GM23338 (cell line): ENCODE data around the gene ADGRL1. TPM values are rescaled to one million over a fixed set of nuclear protein-coding genes. Genes with fewer than 3 reads are reported as not detected.

Experiments
- ATAC-seq: fragments of 200-7000 bp; cut with Tn5 transposase; 3 replicates; pipeline ENCODE4 v1.9.1; 2020
- DNase-seq: peaks from one replicate; pipeline ENCODE4 v3.0.0-alpha.2; 2015; ENCODE audit warnings: low spot score
- H2AFZ ChIP-seq: fragments of 200-600 bp; sonication (generic); 2 replicates; pipeline ENCODE4 v1.8.0; 2016; ENCODE audit warnings: antibody characterized with exemption, mild to moderate bottlenecking, moderate library complexity
- H3F3A ChIP-seq: fragments of 200-600 bp; sonication (generic); replicated peaks from 2 replicates; pipeline ENCODE4 v1.8.0; 2017; ENCODE audit warnings: antibody characterized with exemption, mixed run types, low read depth
- H3K27ac ChIP-seq: fragments of 200-600 bp; sonication (generic); 2 replicates; pipeline ENCODE4 v1.6.1; 2016; ENCODE audit warnings: low read depth
- H3K27me3 ChIP-seq: fragments of 200-600 bp; sonication (generic); 2 replicates; pipeline ENCODE4 v1.8.0; 2016; ENCODE audit warnings: mild to moderate bottlenecking, mixed run types, moderate library complexity; ENCODE audit not compliant: insufficient read depth
- H3K36me3 ChIP-seq: fragments of 200-600 bp; sonication (generic); 2 replicates; pipeline ENCODE4 v1.8.0; 2016; ENCODE audit warnings: mild to moderate bottlenecking; ENCODE audit not compliant: insufficient read depth
- H3K4me1 ChIP-seq: fragments of 200-600 bp; sonication (generic); 2 replicates; pipeline ENCODE4 v1.8.0; 2016; ENCODE audit warnings: mild to moderate bottlenecking, moderate library complexity; ENCODE audit not compliant: insufficient read depth
- H3K4me2 ChIP-seq: fragments of 200-600 bp; sonication (generic); 2 replicates; pipeline ENCODE4 v1.7.1; 2017; ENCODE audit warnings: mixed run types
- H3K4me3 ChIP-seq: fragments of 200-600 bp; sonication (generic); 2 replicates; pipeline ENCODE4 v1.6.1; 2016; ENCODE audit warnings: mixed run types
- H3K79me2 ChIP-seq: fragments of 200-600 bp; sonication (generic); replicated peaks from 2 replicates; pipeline ENCODE4 v1.8.0; 2017; ENCODE audit warnings: mild to moderate bottlenecking; ENCODE audit not compliant: insufficient read depth
- H3K9me2 ChIP-seq: fragments of 200-600 bp; sonication (generic); 2 replicates; pipeline ENCODE4 v1.8.0; 2017; ENCODE audit not compliant: insufficient read depth
- H4K20me1 ChIP-seq: fragments of 200-600 bp; sonication (generic); replicated peaks from 2 replicates; pipeline ENCODE4 v1.8.0; 2017; ENCODE audit warnings: mild to moderate bottlenecking; ENCODE audit not compliant: insufficient read depth
- H3K27ac Mint-ChIP-seq: 2 replicates; pipeline ENCODE4 v1.8.0; 2020; ENCODE audit warnings: inconsistent platforms, mild to moderate bottlenecking, moderate library complexity, mixed read lengths
- H3K27me3 Mint-ChIP-seq: 3 replicates; pipeline ENCODE4 v1.8.0; 2022; ENCODE audit warnings: low read depth, mild to moderate bottlenecking, moderate library complexity, mixed read lengths, inconsistent platforms; ENCODE audit not compliant: insufficient read depth, poor library complexity
- H3K36me3 Mint-ChIP-seq: 3 replicates; pipeline ENCODE4 v1.8.0; 2021; ENCODE audit warnings: low read depth, mild to moderate bottlenecking, inconsistent platforms, moderate library complexity, mixed read lengths
- H3K4me1 Mint-ChIP-seq: 3 replicates; pipeline ENCODE4 v1.8.0; 2020; ENCODE audit warnings: mild to moderate bottlenecking, inconsistent platforms, mixed read lengths
- H3K4me3 Mint-ChIP-seq: 3 replicates; pipeline ENCODE4 v1.8.0; 2021; ENCODE audit warnings: moderate library complexity, mild to moderate bottlenecking, inconsistent platforms, mixed read lengths
- H3K9me3 Mint-ChIP-seq: 3 replicates; pipeline ENCODE4 v1.8.0; 2020; ENCODE audit warnings: moderate library complexity, mild to moderate bottlenecking, inconsistent platforms, mixed read lengths
- CREB1 ChIP-seq: fragments of 250-450 bp; sonication (Bioruptor Pico); IDR thresholded peaks from 2 replicates; pipeline ENCODE4 v1.5.0; 2020; ENCODE audit warnings: low read depth, mild to moderate bottlenecking, moderate library complexity
- EZH2 ChIP-seq: fragments of 200-600 bp; sonication (generic); IDR thresholded peaks from one replicate; pipeline ENCODE4 v1.8.0; 2017; ENCODE audit warnings: antibody characterized with exemption, mild to moderate bottlenecking, low read depth; ENCODE audit not compliant: unreplicated experiment
- EZH2phosphoT487 ChIP-seq: fragments of 200-600 bp; sonication (generic); IDR thresholded peaks from one replicate; pipeline ENCODE4 v1.8.1; 2018; ENCODE audit warnings: antibody characterized with exemption; ENCODE audit not compliant: unreplicated experiment
- JUNB ChIP-seq: IDR thresholded peaks from one replicate; pipeline ENCODE4 v1.6.1; 2016; ENCODE audit warnings: antibody characterized with exemption; ENCODE audit not compliant: unreplicated experiment
- NANOG ChIP-seq: IDR thresholded peaks from 2 replicates; pipeline ENCODE4 v1.6.1; 2016; ENCODE audit warnings: antibody characterized with exemption, borderline replicate concordance
- POLR2AphosphoS5 ChIP-seq: IDR thresholded peaks from 2 replicates; pipeline ENCODE4 v1.6.1; 2016; ENCODE audit warnings: antibody characterized with exemption, low read depth
- polyA plus RNA-seq: library from polyadenylated mRNA; unstranded; fragments of >200 nt; fragmentation: Nextera tagmentation; extraction: Ambion mirVana; gene quantifications from 2 replicates; pipeline ENCODE4 v1.2.1, GENCODE V29; 2016
- total RNA-seq: library from RNA; depleted of rRNA; stranded (reverse); fragments of >200 nt; shearing (Covaris generic); gene quantifications from 2 replicates; pipeline ENCODE4 v1.2.3, GENCODE V29; 2014
- TF ChIP-seq, protein P1 (sequence below), 2 experiments: fragments of 200-600 bp in 1 of 2; sonication (generic) in 1 of 2; conservative IDR thresholded peaks; 2 replicates each; pipeline versions ENCODE4 v1.5.1 to v1.6.1; 2016 to 2017; ENCODE audit warnings: antibody characterized with exemption in 2 of 2, low read depth in 2 of 2, mild to moderate bottlenecking in 2 of 2, moderate library complexity in 1 of 2
- TF ChIP-seq, protein P2 (sequence below): fragments of 250-450 bp; sonication (Bioruptor Pico); IDR thresholded peaks from 2 replicates; pipeline ENCODE4 v1.5.0; 2020; ENCODE audit warnings: mild to moderate bottlenecking, moderate library complexity
- TF ChIP-seq, protein P3 (sequence below): IDR thresholded peaks from 2 replicates; pipeline ENCODE4 v1.6.1; 2016; ENCODE audit warnings: antibody characterized with exemption

Gene ADGRL1
- total and polyA plus RNA-seq, 2 experiments from 2014 or later: 20.6 to 100 TPM

DNA sequence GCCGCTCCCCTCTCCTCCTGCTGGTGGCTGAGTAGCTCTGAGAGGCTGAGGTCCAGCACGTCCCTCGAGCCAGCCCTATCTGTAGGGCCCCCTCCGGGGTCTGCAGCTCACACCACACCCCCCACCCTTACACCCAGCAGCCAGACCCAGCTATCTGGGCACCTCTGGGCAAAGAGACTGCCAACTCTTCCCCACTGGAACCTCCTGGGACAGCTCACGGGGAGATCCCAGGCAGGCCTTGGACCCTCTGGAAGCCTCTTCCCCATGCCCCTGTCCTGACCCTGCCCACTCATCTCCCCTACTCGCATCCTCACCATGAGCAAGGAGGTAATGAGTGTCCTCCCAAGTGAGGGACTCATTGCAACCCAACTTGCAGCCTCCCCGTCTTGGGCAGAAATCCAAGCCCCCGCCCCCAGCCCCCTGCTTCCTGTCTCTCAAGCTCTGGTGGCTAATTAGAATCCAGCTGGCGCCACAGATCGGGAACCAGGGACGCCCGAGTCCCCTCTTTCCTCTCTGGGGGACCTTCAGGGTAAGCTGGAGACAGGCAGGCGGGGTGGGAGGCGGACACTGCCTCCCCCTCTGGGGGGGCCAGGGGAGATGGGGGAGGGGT is 22.1 kb downstream of the ADGRL1 start:
- no peaks in the 10 kb centered on the region for H3F3A ChIP-seq
- H3K79me2 ChIP-seq: peaks cover 33% of the 10 kb centered on the region
- Mint-ChIP-seq H3K9me3 (no peaks in the 10 kb centered on the region), H3K4me3 (no peak overlapping the region), H3K4me1 (peaks cover 6% of the 10 kb centered on the region; the same call in 1 of the 3 replicates), H3K27me3 (peaks cover 10% of the 10 kb centered on the region), H3K27ac (no peak overlapping the region), H3K36me3 (0 out of 3 replicates have a peak, but pooled peaks cover 7% of the 10 kb centered on the region)
- no peaks in the 10 kb centered on the region for H3K4me1 ChIP-seq
- no peaks in the 10 kb centered on the region for H3K27me3 ChIP-seq
- no peak overlapping the region for H3K4me2 ChIP-seq
- no peaks in the 10 kb centered on the region for H3K36me3 ChIP-seq
- no peaks in the 10 kb centered on the region for H3K9me2 ChIP-seq
- no peak for TF ChIP-seq JUNB
- TF ChIP-seq CREB1 (CRISPR knock-in tag): no peak
- no peak for TF ChIP-seq EZH2
- no peak for TF ChIP-seq POLR2AphosphoS5
- TF ChIP-seq, protein P1, sequence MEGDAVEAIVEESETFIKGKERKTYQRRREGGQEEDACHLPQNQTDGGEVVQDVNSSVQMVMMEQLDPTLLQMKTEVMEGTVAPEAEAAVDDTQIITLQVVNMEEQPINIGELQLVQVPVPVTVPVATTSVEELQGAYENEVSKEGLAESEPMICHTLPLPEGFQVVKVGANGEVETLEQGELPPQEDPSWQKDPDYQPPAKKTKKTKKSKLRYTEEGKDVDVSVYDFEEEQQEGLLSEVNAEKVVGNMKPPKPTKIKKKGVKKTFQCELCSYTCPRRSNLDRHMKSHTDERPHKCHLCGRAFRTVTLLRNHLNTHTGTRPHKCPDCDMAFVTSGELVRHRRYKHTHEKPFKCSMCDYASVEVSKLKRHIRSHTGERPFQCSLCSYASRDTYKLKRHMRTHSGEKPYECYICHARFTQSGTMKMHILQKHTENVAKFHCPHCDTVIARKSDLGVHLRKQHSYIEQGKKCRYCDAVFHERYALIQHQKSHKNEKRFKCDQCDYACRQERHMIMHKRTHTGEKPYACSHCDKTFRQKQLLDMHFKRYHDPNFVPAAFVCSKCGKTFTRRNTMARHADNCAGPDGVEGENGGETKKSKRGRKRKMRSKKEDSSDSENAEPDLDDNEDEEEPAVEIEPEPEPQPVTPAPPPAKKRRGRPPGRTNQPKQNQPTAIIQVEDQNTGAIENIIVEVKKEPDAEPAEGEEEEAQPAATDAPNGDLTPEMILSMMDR (conservative IDR thresholded peaks at IDR 0.05; ENCODE audit: low read depth in 2 of 2): no peak
- TF ChIP-seq EZH2phosphoT487: no peak
- no peak for TF ChIP-seq NANOG
- TF ChIP-seq, protein P2, sequence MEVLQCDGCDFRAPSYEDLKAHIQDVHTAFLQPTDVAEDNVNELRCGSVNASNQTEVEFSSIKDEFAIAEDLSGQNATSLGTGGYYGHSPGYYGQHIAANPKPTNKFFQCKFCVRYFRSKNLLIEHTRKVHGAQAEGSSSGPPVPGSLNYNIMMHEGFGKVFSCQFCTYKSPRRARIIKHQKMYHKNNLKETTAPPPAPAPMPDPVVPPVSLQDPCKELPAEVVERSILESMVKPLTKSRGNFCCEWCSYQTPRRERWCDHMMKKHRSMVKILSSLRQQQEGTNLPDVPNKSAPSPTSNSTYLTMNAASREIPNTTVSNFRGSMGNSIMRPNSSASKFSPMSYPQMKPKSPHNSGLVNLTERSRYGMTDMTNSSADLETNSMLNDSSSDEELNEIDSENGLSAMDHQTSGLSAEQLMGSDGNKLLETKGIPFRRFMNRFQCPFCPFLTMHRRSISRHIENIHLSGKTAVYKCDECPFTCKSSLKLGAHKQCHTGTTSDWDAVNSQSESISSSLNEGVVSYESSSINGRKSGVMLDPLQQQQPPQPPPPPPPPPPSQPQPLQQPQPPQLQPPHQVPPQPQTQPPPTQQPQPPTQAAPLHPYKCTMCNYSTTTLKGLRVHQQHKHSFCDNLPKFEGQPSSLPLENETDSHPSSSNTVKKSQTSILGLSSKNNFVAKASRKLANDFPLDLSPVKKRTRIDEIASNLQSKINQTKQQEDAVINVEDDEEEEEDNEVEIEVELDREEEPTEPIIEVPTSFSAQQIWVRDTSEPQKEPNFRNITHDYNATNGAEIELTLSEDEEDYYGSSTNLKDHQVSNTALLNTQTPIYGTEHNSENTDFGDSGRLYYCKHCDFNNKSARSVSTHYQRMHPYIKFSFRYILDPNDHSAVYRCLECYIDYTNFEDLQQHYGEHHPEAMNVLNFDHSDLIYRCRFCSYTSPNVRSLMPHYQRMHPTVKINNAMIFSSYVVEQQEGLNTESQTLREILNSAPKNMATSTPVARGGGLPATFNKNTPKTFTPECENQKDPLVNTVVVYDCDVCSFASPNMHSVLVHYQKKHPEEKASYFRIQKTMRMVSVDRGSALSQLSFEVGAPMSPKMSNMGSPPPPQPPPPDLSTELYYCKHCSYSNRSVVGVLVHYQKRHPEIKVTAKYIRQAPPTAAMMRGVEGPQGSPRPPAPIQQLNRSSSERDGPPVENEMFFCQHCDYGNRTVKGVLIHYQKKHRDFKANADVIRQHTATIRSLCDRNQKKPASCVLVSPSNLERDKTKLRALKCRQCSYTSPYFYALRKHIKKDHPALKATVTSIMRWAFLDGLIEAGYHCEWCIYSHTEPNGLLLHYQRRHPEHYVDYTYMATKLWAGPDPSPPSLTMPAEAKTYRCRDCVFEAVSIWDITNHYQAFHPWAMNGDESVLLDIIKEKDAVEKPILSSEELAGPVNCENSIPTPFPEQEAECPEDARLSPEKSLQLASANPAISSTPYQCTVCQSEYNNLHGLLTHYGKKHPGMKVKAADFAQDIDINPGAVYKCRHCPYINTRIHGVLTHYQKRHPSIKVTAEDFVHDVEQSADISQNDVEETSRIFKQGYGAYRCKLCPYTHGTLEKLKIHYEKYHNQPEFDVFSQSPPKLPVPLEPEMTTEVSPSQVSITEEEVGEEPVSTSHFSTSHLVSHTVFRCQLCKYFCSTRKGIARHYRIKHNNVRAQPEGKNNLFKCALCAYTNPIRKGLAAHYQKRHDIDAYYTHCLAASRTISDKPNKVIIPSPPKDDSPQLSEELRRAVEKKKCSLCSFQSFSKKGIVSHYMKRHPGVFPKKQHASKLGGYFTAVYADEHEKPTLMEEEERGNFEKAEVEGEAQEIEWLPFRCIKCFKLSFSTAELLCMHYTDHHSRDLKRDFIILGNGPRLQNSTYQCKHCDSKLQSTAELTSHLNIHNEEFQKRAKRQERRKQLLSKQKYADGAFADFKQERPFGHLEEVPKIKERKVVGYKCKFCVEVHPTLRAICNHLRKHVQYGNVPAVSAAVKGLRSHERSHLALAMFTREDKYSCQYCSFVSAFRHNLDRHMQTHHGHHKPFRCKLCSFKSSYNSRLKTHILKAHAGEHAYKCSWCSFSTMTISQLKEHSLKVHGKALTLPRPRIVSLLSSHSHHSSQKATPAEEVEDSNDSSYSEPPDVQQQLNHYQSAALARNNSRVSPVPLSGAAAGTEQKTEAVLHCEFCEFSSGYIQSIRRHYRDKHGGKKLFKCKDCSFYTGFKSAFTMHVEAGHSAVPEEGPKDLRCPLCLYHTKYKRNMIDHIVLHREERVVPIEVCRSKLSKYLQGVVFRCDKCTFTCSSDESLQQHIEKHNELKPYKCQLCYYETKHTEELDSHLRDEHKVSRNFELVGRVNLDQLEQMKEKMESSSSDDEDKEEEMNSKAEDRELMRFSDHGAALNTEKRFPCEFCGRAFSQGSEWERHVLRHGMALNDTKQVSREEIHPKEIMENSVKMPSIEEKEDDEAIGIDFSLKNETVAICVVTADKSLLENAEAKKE (CRISPR knock-in tag): no peak
- TF ChIP-seq, protein P3, sequence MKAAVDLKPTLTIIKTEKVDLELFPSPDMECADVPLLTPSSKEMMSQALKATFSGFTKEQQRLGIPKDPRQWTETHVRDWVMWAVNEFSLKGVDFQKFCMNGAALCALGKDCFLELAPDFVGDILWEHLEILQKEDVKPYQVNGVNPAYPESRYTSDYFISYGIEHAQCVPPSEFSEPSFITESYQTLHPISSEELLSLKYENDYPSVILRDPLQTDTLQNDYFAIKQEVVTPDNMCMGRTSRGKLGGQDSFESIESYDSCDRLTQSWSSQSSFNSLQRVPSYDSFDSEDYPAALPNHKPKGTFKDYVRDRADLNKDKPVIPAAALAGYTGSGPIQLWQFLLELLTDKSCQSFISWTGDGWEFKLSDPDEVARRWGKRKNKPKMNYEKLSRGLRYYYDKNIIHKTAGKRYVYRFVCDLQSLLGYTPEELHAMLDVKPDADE: no peak
- ATAC-seq (peak; percentile 20; the same call in 1 of the 3 replicates), DNase-seq (no peak)
- H4K20me1 ChIP-seq: peaks cover 4% of the 10 kb centered on the region
- H3K27ac ChIP-seq: no peak overlapping the region
- no peak overlapping the region for H3K4me3 ChIP-seq
- H2AFZ ChIP-seq: no peak overlapping the region
